Pons (tissue), 1 donor: ENCODE results near the gene TRAF1.

Source experiments
- DNase-seq: peaks from one replicate; pipeline ENCODE4 v3.0.0-alpha.2; 2016; ENCODE audit warnings: low spot score

Gene TRAF1

DNA sequence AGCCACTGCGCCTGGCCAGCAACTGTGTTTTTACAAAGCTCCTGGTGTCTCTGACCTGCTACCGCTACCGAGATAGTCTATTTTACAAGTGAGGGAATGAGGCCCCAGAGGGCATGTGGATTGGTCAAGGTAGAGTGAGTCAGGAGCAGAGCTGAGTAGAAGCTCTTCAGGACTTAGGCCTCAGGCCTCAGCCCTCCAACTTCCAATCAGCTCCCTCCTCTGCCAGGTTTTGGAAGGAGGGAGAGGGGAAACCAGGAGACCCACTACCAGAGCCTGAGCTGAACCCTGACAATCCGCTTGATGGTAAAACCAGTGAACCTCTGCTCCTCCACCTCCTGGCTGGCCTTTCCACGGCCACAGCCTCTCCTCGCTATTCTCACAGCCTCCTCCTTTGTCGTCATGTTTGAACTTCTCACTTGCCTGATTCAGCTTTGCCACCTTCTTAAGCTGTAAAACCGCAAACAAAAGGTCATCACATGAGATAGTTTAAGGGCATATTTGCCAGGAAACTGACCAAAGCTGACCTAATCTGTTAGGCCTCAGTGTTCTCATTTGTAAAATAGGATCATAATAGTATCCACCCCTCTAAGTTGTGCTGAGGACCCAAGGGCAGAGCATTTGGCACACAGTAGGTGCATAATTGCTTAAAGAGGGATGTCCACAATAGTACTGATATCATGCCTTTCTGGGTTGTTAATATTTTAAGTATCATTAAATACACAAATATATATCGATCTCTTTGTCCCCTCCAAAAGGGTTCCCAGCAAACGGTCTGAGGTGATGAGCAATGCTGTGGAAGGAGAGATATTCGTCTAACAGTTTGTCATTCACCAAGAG is 1.7 kb downstream of the TRAF1 start:
- no peak for DNase-seq

DNA sequence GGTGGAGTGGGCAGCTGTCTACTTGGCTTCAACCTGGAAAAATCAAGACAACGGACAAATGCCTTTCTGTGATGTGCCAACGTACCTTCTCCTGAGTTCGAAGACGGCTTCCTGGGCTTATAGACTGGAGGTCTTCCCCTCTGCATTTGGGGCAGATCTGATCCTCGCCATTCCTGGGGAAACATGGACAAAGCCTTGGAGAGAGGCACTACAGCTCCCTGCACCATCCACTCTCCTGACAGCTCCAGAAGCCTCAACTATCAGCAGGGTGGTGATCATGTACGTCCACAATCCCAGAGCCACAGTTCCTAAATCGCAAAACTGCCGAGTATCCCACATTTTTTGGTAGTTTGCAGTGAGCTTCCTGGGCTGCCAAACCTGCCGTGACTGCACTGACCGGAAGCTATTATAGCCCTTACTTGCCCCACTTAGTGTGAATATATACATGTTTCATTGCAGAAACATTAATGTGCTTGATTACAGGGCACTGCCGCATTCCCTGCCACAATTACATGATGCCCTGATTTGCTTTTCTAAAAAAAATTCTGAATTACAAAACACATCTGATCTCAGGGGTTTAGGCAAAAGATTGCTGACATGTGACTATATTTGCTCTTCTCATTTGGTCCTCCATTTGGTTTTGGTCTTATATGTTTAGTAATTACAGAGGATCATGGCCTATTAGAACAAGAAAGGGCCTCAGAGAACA is 2.8 kb downstream of the TRAF1 start:
- no peak for DNase-seq

DNA sequence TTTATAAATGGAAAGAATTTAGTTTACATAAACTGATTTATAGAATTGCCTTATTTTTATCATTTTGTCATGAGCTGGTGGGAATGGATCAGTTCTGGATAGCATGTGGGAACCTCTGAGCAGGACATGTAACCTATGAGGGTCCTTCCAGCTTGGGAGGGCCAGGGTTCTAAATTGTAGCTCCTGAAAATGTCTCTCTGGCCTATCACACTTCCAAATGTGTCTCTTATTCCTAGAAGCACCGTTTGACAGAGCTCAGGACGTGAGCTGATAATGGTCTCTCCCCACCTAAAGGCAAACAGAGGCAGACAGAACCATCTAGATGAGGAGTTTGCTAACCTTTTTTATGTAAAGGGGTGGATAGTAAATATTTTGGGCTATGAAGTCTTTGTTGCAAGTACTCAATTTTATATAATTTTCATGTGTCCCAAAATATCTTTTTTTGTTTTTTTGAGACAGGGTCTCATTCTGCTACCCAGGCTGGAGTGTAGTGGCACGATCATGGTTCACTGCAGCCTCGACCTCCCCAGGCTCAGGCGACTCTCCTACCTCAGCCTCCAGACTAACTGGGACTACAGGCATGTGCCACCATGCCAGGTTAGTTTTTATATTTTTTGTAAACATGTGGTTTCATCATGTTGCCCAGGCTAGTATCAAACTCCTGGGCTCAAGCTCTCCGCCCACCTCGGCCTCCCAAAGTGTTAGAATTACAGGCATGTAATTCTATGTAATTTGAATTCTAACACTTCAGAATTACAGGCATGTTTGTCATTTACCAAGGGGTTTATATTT is 4.0 kb downstream of the TRAF1 start:
- DNase-seq = no peak

DNA sequence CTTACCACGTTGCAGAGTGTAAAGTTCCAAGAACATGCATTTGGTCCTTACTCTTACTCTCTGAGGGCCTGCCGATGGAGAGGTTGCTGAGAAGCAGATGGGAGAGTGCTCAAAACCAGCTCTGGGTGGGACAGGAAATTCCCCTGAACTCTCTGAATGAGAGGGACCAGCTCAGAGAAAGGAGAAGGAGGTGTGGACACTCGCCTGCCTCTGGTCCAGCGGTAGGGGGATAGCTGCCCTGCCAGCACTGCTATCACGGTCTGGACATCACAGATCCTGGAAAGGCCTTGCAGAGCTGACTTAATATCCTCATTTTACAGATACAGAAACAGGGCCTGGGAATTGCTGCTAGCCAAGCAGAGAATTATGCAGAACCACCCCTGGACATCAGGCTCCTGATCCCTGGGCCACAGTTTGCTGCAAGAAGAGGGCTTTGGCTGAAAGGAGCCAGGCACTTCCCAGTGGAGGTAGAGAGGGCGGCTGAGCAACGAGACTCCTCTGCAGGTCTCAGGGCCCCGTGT is 4.9 kb downstream of the TRAF1 start:
- DNase-seq = no peak

DNA sequence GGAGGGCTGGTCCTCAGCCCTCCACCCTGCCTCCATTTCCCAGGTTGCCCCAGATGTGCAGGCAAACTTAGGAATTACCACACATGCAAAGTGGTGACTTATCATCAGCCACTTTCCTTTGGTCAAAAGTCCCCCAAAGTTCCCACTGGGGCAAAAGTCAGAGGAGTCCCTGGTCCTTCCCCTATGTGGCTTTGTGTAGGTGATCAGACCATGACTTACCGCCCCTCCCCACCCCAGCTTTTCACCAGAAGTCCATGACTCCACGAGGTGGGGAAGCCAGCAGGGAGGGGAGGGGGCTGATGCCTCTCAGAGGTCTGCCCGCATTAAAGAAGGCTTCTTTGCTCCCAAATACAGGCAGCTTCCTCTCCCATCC is 5.8 kb downstream of the TRAF1 start:
- no peak for DNase-seq

DNA sequence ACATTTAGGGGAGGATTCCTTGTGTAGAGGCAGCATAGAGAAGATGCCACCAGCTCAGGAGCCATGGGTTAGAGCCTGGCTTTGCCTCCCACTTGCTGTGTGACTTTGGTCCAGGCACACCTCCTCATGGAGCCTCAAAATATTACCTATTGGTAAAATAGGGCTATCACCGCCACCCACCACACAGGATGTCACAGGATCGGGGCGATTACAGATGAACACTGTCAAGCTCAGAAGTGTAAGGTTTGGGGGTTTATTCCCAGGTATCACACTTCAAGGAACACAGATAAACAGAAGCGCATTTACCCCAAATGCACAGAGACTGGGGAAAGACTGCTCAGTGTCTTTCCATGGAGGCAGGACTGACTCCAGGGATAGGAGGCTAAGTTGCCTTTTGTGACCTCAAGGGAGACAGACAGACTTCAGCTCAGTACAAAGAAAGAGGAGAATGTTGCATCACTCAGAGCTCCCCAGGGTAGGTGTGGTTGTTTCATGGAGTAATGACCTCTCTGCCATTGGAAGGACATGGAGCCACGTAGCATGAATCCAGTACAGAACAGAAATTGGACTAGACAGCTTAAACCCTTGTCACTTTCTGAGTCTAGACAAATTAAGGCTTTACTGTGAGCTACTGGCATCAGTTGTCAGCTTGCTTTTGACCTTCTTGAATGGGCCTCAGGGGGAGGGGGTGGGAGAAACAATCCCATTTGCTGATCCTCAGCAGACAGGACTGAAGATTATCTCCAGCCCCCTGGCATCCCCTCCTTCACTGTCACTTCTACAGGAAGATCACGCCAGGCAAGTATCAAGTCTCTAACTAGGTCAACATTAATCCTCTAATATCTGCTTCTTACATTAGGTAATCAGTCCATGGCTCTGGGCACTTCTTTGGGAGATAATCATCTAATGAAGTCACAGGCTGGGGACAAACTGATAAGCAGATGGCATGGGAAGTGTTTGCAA is 6.5 kb downstream of the TRAF1 start:
- no peak for DNase-seq

DNA sequence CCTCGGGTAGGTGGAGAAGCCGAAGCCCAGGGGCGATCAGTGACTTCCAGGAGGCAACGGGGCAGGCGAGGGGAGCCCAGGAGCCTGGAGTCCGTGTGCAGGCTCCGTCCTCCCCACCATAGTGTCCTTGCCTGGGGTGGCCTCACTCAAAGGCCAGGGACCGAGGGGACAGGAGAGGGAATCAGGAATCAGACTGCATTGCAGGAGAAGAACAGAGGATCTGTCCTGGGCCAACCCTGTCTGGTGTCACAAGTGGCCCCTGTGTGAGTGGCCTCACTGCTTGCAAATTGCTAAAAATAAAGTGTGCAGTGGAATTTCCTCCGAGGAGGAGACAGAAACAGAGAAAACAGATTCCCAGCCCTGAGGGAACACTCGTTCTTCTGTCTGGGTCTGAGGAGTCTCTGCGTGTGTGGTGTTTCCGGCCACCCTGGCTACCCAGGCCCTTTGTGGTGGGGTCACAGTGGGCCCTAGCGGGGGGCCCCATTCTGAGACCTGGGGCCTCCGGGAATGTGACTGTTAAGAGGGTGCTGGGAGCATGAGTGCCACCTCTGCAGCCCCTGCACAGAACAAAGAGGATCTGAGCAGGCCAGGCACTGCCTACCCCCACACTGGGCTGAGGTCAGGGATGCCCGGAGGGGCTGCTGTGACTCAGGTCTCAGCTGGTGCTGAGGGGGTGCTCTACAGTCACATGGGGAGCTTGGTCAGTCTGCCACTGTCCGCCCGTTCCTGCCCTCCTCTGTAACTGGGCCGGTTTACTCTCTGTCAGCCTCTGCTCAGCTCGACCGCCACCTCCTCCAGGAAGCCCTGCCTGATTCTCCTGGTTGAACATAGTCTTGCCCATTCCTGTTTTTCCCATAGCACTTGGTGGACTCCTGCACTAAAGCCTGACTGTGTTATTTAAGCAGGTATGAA is 7.4 kb downstream of the TRAF1 start:
- DNase-seq = no peak

DNA sequence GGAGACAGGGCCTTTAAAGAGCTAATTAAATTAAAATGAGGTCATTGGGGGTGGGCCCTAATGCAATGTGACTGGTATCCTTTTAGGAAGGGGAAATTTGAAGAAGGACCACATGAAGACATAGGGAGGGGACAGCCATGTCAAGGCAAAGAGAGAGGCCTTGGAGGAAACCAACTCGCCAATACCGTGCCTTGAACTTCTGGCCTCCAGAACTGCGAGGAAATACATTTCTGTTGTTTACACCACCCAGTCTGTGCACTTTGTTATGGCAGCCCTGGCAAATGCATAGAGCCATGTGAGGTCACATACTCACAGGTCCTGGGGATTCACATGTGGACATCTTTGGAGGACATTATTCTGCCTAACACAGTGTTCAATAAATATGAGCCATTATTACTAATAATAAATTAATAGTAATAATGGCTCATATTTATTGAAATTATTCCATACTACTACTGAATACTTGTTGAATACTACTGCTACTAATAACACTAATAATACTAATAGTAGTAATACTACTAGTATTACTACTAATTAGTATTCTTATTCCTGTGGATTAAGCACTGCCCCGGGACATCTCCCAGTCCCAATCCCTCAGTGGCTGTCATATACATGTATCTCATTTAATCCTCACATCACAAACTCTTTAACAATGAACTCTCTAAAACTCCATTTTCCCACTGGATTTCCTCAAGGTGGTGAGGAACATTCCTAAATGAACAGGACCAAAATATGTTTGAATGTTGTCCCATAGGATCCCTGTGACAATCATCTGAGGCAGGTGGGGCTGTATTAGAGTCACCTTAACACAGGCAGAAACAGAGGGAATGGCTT is 8.4 kb downstream of the TRAF1 start:
- no peak for DNase-seq

DNA sequence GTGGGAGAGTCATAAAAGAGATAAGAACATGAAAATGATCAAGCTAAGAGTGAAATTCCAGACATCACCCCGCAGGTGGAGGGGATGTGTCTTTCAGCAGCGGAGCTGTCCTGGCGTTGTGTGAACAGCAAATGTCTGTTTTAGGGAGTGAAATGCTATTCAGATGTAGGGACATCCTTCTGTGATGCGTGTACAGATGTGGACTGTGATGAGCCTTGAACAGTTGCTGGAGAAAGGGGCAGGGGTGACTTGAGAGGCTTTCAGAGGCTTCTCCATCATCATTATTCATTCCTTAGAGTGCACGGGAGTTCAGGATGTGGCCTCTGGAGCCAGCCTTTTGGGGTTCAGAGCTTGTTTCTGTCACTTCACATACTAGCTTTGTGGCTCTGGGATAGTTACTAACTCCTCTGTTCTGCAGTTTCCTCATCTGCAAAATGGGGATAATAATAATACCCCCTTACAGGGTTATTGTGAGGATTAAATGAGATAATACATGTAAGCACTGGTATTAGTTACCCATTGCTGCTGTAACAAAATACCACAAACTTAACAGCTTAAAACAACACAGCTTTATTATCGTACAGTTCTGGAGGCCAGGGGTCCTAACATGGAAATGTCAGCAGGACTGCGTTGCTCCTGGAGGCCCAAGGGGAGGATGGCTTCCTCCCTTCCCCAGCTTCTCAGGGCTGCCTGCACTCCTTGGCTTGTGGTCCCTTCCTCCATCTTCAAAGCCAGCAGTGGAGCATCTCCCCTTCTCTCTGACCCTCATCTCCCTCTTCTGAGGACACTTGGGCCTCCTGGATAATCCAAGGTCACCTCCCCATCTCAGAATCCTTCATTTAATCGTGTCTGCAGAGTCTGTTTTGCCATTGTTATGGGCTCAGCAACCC is 9.4 kb downstream of the TRAF1 start:
- DNase-seq = no peak

DNA sequence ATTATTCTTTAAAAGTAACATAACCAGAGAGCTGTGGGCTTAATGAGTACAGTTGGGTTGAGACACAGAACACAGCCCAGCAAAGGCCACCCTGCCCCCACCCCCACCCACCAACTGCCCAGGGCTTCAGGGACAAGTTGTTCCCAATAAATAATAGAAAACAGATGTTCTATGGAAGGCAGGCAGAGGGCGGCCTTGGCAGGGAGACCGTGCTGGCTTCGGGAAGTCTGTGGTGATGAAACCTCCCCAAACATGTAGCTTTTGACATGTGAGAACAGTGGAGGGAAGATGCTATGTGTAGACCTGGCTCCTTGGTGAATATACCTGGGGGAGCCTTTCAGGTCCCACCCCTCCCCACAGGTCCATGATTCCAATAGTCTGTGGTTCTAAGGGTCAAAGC is 10.0 kb downstream of the TRAF1 start:
- peak; percentile 50 for DNase-seq

DNA sequence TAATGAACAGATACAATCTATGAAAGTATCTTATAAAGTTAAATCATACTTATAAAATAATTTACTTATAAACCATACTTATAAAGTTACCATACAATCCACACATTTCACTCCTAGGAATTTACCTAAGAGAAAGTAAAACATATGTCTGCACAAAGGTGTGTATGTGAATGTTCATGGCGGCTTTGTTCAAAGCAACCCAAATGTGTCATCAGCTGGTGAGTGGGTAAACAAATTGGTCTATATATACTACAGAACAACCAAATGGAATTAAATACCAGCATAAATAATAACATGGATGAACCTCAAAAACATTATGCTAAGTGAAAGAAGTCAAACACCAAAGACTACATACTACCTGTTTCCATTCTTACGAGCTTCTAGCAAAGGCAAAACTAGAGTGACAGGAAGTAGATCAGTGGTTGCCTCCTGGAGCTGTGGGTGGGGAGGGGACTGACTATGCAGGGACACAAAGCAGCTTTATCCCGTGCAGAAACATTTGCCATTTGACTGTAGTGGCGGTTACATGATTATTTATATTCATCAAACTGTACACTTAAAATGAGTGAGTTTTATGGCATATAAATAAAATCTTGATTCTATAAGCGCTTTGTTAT is 10.6 kb downstream of the TRAF1 start:
- DNase-seq = peak; percentile 63

DNA sequence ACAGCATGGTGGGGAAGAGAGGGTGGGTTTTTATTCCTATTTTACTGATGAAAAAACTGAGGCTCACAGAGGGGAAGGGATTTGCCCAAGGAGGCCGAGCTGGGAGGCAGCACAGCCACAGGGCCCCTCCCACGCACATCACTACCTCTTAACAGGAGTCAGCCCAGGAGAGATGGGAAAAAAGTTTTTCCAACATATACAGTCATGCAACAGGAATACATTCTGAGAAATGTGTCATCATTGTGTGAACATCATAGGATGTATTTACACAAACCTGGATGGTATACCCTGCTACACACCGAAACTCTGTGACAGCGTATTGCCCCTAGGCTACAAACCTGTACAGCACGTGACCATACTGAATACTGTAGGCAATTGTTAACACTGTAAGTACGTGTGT is 11.6 kb downstream of the TRAF1 start:
- DNase-seq = no peak

DNA sequence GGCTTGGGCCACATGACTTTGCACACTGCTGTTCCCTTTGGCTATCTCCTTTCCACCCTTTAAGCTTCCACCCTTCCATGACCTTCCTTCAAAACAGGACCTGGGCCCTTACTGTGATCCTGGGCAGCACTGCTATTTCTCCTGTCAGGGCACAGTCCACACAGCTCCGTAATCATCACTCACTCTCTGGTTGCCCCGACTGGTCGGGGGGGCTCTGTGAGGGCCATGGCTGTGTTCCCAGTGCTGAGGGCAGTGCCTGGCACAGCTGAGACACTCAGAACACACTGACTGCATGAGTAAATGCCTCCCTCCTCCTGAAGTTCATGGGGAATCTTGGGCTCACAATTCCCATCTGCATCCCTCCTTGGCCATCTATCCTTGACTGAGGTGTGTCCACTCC is 12.2 kb downstream of the TRAF1 start:
- peak; percentile 92 for DNase-seq

DNA sequence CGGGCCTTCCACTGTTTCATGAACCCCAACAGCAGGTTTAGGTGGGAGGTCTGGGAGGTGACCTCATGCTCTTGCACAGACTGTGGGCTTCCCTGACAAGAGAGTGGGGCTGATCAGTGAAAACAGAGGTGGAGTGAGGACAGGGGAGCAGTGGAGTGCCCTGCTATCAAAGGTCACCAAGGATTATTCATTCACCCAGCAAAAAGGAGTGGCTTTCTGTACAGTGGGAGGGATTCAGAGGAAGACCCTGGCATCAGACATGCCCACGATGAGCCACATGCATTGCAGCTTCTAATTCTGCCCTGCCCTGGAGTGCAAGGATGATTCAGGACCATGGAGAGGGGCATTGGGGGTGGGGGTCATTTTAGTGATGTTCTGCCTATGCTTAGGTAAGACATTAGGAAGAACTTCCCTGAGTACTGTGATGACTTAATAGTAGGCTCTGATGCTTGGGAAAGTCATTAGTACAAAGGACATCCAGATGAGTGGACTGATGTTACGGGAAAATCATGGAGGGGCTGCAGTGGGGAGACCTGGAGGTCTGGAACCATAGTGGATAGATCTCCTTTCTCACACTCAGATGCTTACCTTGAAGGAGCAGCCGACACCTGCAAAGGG is 12.8 kb downstream of the TRAF1 start:
- no peak for DNase-seq

DNA sequence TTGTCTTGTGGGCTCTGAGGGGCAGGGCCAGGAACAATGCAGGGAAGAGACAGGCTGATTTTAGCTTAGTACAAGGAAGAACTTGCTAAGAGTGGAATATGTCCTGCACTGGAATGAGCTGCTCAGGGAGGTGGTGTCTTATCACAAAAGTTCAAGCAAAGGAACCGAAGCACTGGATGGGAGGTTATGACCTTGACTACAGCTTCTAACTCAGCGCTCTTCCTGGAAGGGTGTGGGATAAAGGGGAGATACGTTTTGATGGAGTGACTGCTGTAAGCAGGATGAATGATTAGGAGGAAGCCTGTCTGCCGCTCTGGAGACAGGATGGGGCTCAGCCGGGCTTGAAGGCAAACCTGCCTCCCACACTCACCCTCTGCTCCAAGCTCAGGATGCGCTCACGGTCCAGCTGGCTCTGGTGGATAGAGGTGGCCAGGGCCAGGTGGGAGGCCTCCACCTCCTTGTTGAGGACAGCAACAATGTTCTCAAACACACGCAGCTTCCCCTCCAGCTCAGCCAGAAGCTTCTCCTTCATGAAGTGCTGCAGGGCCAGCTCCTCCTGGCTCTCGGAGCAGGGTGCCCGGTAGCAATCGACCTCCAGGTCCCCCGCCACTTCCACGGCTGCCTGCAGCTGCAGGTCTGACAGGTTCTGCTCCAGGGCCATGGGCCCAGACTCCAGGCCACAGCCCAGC is 13.5 kb downstream of the TRAF1 start:
- no peak for DNase-seq

DNA sequence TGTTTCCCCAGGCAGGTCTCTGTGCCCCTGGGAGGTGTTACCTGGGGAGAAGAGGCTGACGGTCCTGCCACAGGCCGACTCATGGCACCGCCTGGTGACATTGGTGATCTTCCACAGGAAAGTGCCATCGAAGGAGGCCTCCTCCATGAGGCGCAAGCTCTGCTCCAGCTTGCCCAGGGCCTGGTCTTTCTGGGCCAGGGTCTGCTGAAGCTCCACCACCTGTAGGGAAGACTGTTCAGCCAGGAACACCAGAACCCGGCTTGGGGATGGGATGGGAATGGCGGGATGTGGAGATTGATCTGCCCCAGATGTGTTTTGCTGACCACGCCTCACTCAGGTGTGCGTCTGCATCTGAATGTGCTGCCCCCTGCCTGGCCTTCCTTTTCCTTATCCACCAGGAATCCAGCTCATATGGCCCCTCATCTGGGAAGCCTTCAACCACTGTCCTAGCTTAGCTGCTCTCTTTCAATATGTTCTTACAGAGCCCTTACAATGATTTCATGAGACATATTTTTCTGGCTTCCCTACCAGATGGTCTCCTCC is 15.2 kb downstream of the TRAF1 start:
- DNase-seq = no peak

DNA sequence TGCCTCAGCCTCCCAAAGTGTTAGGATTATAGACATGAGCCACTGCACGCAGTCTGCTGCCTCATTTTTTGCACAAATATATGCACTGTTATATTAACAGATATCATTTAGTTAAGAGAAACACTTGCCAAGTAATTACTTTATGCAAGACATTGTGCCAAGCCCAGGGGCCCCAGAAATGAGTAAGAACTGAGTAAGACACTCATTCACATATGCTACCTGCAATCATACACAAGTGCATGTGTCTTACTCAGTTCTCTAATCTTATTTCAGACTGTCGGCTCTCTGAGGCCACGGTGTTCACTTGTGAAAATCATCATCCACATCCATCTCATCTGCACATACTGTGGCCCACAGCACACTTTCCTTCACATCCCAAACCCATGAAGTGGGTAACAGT is 16.0 kb downstream of the TRAF1 start:
- no peak for DNase-seq
